ENCODE data around the gene TBL1XR1. TPM values are rescaled to one million over a fixed set of nuclear protein-coding genes. Genes with fewer than 3 reads are reported as not detected.

TBL1XR1 gene
- total RNA-seq, 1 experiment from 2014 or later, result 175 TPM

GRCh38 chr3:177220136-177220974 lies 23.1 kb upstream of the TBL1XR1 start:
- H3K79me1 ChIP-seq (ENCODE audit: insufficient read depth, low read depth, low read length, poor library complexity, severe bottlenecking), result no peaks in the 10 kb centered on the region
- no peak overlapping the region for H2BK15ac ChIP-seq (ENCODE audit: low read depth, low read length)
- no peak for DNase-seq
- Mint-ChIP-seq H3K4me3 (no peak overlapping the region), H3K4me1 (no peaks in the 10 kb centered on the region), H3K9me3 (no peaks in the 10 kb centered on the region; a peak in 1 of 5 replicates), H3K27me3 (ENCODE audit: low read depth) (no peaks in the 10 kb centered on the region), H3K36me3 (ENCODE audit: insufficient read depth in 1 of 3, low read depth in 3 of 3) (no peaks in the 10 kb centered on the region), H3K27ac (peak overlapping the region in 1 of 3 experiments; percentile 1; a peak in 2 of 7 replicates)
- TF ChIP-seq CTCF (conservative IDR thresholded peaks at IDR 0.05), result no peak
- no peaks in the 10 kb centered on the region for H3K9me3 ChIP-seq (ENCODE audit: control insufficient read depth, low read depth, low read length)
- H2BK120ac ChIP-seq (ENCODE audit: low read depth, low read length, poor library complexity, severe bottlenecking), result no peak overlapping the region
- H3K79me2 ChIP-seq (ENCODE audit: insufficient read depth, low read length), result no peaks in the 10 kb centered on the region
- no peak overlapping the region for H2AFZ ChIP-seq (ENCODE audit: low read length)
- H3K56ac ChIP-seq (ENCODE audit: insufficient read length, low read depth, low read length), result no peak overlapping the region
- no CpG with 5 or more reads among the region's 9 CpGs for WGBS (ENCODE audit: extremely low coverage, insufficient read length, low lambda C conversion rate)
- H2BK20ac ChIP-seq (ENCODE audit: low read depth, low read length, poor library complexity, severe bottlenecking), result no peak overlapping the region
- no peak overlapping the region for H4K8ac ChIP-seq (replicated peaks; ENCODE audit: insufficient read length, low read depth, low read length)
- H3K4me1 ChIP-seq (ENCODE audit: insufficient read depth, low read length), result no peaks in the 10 kb centered on the region
- no peak overlapping the region for H3T11ph ChIP-seq (ENCODE audit: low read length)
- H3K23me2 ChIP-seq (ENCODE audit: insufficient read length, low read depth, low read length, poor library complexity, severe bottlenecking), result no peaks in the 10 kb centered on the region
- no peak overlapping the region for H3K9ac ChIP-seq (ENCODE audit: extremely low read depth, insufficient read length, low read length)
- H3K23ac ChIP-seq (ENCODE audit: insufficient read length, low read depth, low read length), result no peak overlapping the region
- no peak overlapping the region for H4K91ac ChIP-seq (ENCODE audit: insufficient read length, low read depth, low read length)
- no peak overlapping the region for H3K4ac ChIP-seq (ENCODE audit: low read depth, low read length)
- H4K20me1 ChIP-seq (ENCODE audit: control insufficient read depth, insufficient read depth, insufficient read length), result no peaks in the 10 kb centered on the region
- no peak overlapping the region for H2BK5ac ChIP-seq (ENCODE audit: insufficient read length, low read length)
- no peak overlapping the region for H3K27ac ChIP-seq (ENCODE audit: insufficient read length, low read depth, low read length)
- H3K14ac ChIP-seq (ENCODE audit: insufficient read depth, low read length), result no peak overlapping the region
- no peak overlapping the region for H3K4me2 ChIP-seq (ENCODE audit: insufficient read depth, insufficient read length, low read length)
- no peak overlapping the region for H2BK12ac ChIP-seq (ENCODE audit: insufficient read length, low read depth, low read length)
- H4K5ac ChIP-seq (ENCODE audit: insufficient read length, low read depth, low read length), result no peak overlapping the region
- no peak overlapping the region for H3K18ac ChIP-seq (ENCODE audit: insufficient read length, low read depth, low read length)
- H2AK5ac ChIP-seq (ENCODE audit: insufficient read length, low read length), result no peak overlapping the region
- no peaks in the 10 kb centered on the region for H3K27me3 ChIP-seq (ENCODE audit: insufficient read depth, low read length)

Measured in H9 (cell line).